ENCODE results near the gene ZCCHC7. TPM values are rescaled to one million over a fixed set of nuclear protein-coding genes. Genes with fewer than 3 reads are reported as not detected.

The ZCCHC7 gene
- total and polyA plus RNA-seq, 9 of the 15 experiments (the other 6 are each of a cell fraction or from before 2014, with no cell fraction given): 34.1 to 68.9 (median 48.8) TPM

DNA sequence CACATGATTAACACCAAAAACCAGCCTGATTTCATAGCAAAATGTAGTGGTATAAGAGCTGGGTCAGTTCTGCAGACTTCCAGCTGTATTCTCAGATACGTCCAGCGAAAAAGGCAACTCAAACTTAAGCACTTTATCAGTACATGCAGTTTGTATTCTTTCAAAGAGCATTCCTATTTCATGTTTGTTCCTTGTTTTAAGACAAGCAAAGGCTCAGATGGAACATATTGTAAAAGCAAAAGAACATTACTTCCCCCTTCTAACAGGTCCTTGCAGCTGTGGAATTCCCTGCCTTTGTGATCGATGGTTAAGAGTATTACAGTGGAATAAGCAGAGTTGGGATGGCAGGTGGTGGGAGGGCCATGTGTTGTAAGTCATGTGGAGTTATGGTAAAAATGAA is 215.8 kb downstream of the ZCCHC7 start:
- Histone ChIP-seq H3K4me2 (ENCODE audit: insufficient read depth, low read length) (peak overlapping the region; percentile 53), H3K4me1 (replicated peaks in 1 of 2; ENCODE audit: control insufficient read depth in 2 of 2, insufficient read depth in 2 of 2, low read length in 2 of 2) (peaks cover 0 to 30% of the 10 kb centered on the region in 2 experiments; a peak in 3 of 5 replicates), H3K27ac (ENCODE audit: extremely low read depth, low read depth, low read length) (peak overlapping the region; percentile 51), H3K36me3 (ENCODE audit: control insufficient read depth, insufficient read depth, low read length) (peaks cover 10% of the 10 kb centered on the region; the same call in 2 of the 3 replicates), H3K27me3 (ENCODE audit: control insufficient read depth in 2 of 2, insufficient read depth in 2 of 2, low read length in 2 of 2) (no peaks in the 10 kb centered on the region), H3K9ac (ENCODE audit: insufficient read depth in 1 of 2, low read depth in 2 of 2, low read length in 2 of 2) (peak overlapping the region in 1 of 2 experiments; percentile 40; a peak in 2 of 4 replicates), H3K9me3 (replicated peaks; ENCODE audit: control insufficient read depth, insufficient read depth, low read depth, low read length) (no peaks in the 10 kb centered on the region), H3K4me3 (no peak overlapping the region), H4K20me1 (replicated peaks; ENCODE audit: control insufficient read depth, insufficient read depth, low read length) (no peaks in the 10 kb centered on the region), H3K9me1 (ENCODE audit: control insufficient read depth, insufficient read depth, low read length) (no peaks in the 10 kb centered on the region), H3K79me2 (ENCODE audit: control insufficient read depth, insufficient read depth, low read length) (peaks cover 32% of the 10 kb centered on the region), H2AFZ (ENCODE audit: low read depth, low read length) (peak overlapping the region; percentile 33)
- DNase-seq (ENCODE audit: extremely low read depth in 1 of 4, low spot score in 3 of 4) (peak in 2 of 4 experiments; percentile 31 to 67), FAIRE-seq (peak; percentile 63), ATAC-seq (peak; percentile 77)
- ChIA-PET POLR2A (interaction anchor here (0.6 to 2.8 kb wide), 6 partner anchors 9 to 733 kb away, joined by 3 to 11 read pairs (median 3); partner anchors contain the start of gene SHB), CTCF (ENCODE audit: low intra/inter-chr PET ratio) (no interaction called here)
- WGBS (ENCODE audit: insufficient coverage, low coverage, missing lambda C conversion rate): 6% methylated on average over 3 of the region's 3 CpGs
- intact Hi-C loops (cut with micrococcal nuclease): loop anchor here (5.0 kb wide), 1 partner anchor 51 kb away; no protein-coding TSS in a partner anchor
- in situ Hi-C loops (cut with MboI): no loop called here
- no TSS peak for BruUV-seq (replicated peaks)
- 0 out of 2 replicates have a peak, but pooled peaks have one; percentile 34 for TF ChIP-seq SMARCC2 (IDR thresholded peaks at IDR 0.05; ENCODE audit: low read depth)
- TF ChIP-seq BCOR (IDR thresholded peaks at IDR 0.05): no peak
- peak; percentile 59; the same call in 1 of the 2 replicates for TF ChIP-seq SMARCE1 (IDR thresholded peaks at IDR 0.05)
- peak in 1 of 2 experiments; percentile 52; a peak in 1 of 3 replicates for TF ChIP-seq CBX3 (IDR thresholded peaks at IDR 0.05; ENCODE audit: borderline replicate concordance in 1 of 2, low read length in 2 of 2)
- 0 out of 2 replicates have a peak, but pooled peaks have one; percentile 20 for TF ChIP-seq TRIM28 (IDR thresholded peaks at IDR 0.05)
- TF ChIP-seq SOX6 (IDR thresholded peaks at IDR 0.05): peak; percentile 22; the same call in 1 of the 2 replicates
- peak; percentile 36; the same call in 1 of the 2 replicates for TF ChIP-seq MTA2 (IDR thresholded peaks at IDR 0.05; ENCODE audit: low read depth)
- peak; percentile 72 for TF ChIP-seq TEAD4 (IDR thresholded peaks at IDR 0.05; ENCODE audit: low read length)
- TF ChIP-seq TEAD4 (CRISPR knock-in tag; IDR thresholded peaks at IDR 0.05; ENCODE audit: borderline replicate concordance): no peak
- TF ChIP-seq ARID1B (IDR thresholded peaks at IDR 0.05): peak; percentile 82
- no peak for TF ChIP-seq ZNF3 (CRISPR knock-in tag; IDR thresholded peaks at IDR 0.05)
- no peak for TF ChIP-seq ZNF77 (CRISPR knock-in tag; IDR thresholded peaks at IDR 0.05)
- TF ChIP-seq NCOR1 (IDR thresholded peaks at IDR 0.05): peak; percentile 44; the same call in 1 of the 2 replicates
- TF ChIP-seq PHB (CRISPR knock-in tag; IDR thresholded peaks at IDR 0.05): no peak
- no peak for TF ChIP-seq CBX5 (IDR thresholded peaks at IDR 0.05; ENCODE audit: borderline replicate concordance, low read depth)
- peak; percentile 43; the same call in 1 of the 2 replicates for TF ChIP-seq STAT5A (IDR thresholded peaks at IDR 0.05; ENCODE audit: borderline replicate concordance, low read length)
- TF ChIP-seq, protein P1, sequence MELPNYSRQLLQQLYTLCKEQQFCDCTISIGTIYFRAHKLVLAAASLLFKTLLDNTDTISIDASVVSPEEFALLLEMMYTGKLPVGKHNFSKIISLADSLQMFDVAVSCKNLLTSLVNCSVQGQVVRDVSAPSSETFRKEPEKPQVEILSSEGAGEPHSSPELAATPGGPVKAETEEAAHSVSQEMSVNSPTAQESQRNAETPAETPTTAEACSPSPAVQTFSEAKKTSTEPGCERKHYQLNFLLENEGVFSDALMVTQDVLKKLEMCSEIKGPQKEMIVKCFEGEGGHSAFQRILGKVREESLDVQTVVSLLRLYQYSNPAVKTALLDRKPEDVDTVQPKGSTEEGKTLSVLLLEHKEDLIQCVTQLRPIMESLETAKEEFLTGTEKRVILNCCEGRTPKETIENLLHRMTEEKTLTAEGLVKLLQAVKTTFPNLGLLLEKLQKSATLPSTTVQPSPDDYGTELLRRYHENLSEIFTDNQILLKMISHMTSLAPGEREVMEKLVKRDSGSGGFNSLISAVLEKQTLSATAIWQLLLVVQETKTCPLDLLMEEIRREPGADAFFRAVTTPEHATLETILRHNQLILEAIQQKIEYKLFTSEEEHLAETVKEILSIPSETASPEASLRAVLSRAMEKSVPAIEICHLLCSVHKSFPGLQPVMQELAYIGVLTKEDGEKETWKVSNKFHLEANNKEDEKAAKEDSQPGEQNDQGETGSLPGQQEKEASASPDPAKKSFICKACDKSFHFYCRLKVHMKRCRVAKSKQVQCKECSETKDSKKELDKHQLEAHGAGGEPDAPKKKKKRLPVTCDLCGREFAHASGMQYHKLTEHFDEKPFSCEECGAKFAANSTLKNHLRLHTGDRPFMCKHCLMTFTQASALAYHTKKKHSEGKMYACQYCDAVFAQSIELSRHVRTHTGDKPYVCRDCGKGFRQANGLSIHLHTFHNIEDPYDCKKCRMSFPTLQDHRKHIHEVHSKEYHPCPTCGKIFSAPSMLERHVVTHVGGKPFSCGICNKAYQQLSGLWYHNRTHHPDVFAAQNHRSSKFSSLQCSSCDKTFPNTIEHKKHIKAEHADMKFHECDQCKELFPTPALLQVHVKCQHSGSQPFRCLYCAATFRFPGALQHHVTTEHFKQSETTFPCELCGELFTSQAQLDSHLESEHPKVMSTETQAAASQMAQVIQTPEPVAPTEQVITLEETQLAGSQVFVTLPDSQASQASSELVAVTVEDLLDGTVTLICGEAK (IDR thresholded peaks at IDR 0.05): peak; percentile 68
- TF ChIP-seq, protein P1 (CRISPR knock-in tag; IDR thresholded peaks at IDR 0.05): no peak
